Rectal smooth muscle tissue (tissue), 1 donor: ENCODE results near the gene IL19.
"Not testable (repeated sequence)": the region's sequence is repeated elsewhere in the genome, so short reads cannot be mapped to it uniquely, and the experiment has no call there.

Experiments used
- H3K27ac ChIP-seq: one replicate; pipeline ENCODE4 v1.7.0; 2013; ENCODE audit warnings: low read depth, low read length, inconsistent platforms
- H3K27me3 ChIP-seq: one replicate; pipeline ENCODE4 v1.7.0; 2013; ENCODE audit warnings: low read length; ENCODE audit not compliant: control insufficient read depth, insufficient read depth
- H3K36me3 ChIP-seq: one replicate; pipeline ENCODE4 v1.7.0; 2013; ENCODE audit warnings: low read length; ENCODE audit not compliant: control insufficient read depth, insufficient read depth
- H3K4me1 ChIP-seq: one replicate; pipeline ENCODE4 v1.7.0; 2013; ENCODE audit warnings: low read length; ENCODE audit not compliant: control insufficient read depth, insufficient read depth
- H3K4me3 ChIP-seq: one replicate; pipeline ENCODE4 v1.7.0; 2013; ENCODE audit warnings: low read length
- H3K9ac ChIP-seq: one replicate; pipeline ENCODE4 v1.7.0; 2013; ENCODE audit warnings: low read length

IL19 gene

GRCh38 chr1:206768472-206769303 is 1.9 kb upstream of the IL19 start:
- H3K27ac ChIP-seq: no peak overlapping the region
- H3K4me3 ChIP-seq: no peak overlapping the region
- H3K36me3 ChIP-seq: no peaks in the 10 kb centered on the region
- H3K4me1 ChIP-seq: no peaks in the 10 kb centered on the region
- no peaks in the 10 kb centered on the region for H3K27me3 ChIP-seq
- no peak overlapping the region for H3K9ac ChIP-seq

DNA sequence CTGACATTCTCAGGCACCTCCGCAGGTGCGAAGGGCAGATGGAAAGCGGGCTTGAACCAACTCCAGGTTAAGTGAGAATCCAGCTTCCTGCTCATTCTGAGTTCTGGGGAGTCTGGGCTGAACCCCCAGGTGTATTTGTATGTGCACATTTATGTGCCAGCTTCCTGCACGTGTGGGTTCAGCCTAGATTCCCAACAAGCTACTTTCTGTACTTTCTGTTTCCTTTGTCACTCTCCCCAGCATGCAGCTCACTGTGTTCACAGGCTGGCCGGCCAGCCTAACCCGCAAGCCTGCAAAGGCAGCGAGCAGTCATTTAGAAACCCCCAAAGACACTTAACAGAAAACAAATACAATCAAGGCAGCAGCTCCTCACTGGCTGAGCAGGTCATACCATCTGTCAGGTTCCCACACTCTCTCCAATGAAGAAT is 1.3 kb upstream of the IL19 start:
- Histone ChIP-seq H3K9ac (no peak overlapping the region), H3K27me3 (no peaks in the 10 kb centered on the region), H3K36me3 (no peaks in the 10 kb centered on the region), H3K4me1 (no peaks in the 10 kb centered on the region), H3K27ac (no peak overlapping the region), H3K4me3 (no peak overlapping the region)

GRCh38 chr1:206771338-206771692 is 742 bp downstream of the IL19 start:
- Histone ChIP-seq H3K36me3 (no peaks in the 10 kb centered on the region), H3K9ac (no peak overlapping the region), H3K4me3 (no peak overlapping the region), H3K27ac (no peak overlapping the region), H3K4me1 (no peaks in the 10 kb centered on the region), H3K27me3 (no peaks in the 10 kb centered on the region)

- Histone ChIP-seq H3K27me3 (no peaks in the 10 kb centered on the region), H3K27ac (no peak within 1 kb of the TSS), H3K36me3 (no peaks in the 10 kb centered on the region), H3K4me1 (no peaks in the 10 kb centered on the region), H3K9ac (no peak within 1 kb of the TSS), H3K4me3 (no peak within 1 kb of the TSS)
Observed at GRCh38 chr1:206772243-206772937, 1.8 kb downstream of the IL19 start, which contains the start of gene IL10. TSS of gene IL10 (minus strand) at chr1:206772494. CDS start at chr1:206772435, 59 bp downstream.

- no peak overlapping the region for H3K9ac ChIP-seq
- H3K4me3 ChIP-seq: no peak overlapping the region
- H3K4me1 ChIP-seq: no peaks in the 10 kb centered on the region
- no peaks in the 10 kb centered on the region for H3K36me3 ChIP-seq
- H3K27me3 ChIP-seq: no peaks in the 10 kb centered on the region
- H3K27ac ChIP-seq: no peak overlapping the region
Observed at GRCh38 chr1:206774093-206774492, 3.5 kb downstream of the IL19 start.

GRCh38 chr1:206776229-206776628 is 5.7 kb downstream of the IL19 start:
- no peak overlapping the region for H3K27ac ChIP-seq
- no peaks in the 10 kb centered on the region for H3K4me1 ChIP-seq
- H3K9ac ChIP-seq: no peak overlapping the region
- no peaks in the 10 kb centered on the region for H3K36me3 ChIP-seq
- no peaks in the 10 kb centered on the region for H3K27me3 ChIP-seq
- H3K4me3 ChIP-seq: no peak overlapping the region

DNA sequence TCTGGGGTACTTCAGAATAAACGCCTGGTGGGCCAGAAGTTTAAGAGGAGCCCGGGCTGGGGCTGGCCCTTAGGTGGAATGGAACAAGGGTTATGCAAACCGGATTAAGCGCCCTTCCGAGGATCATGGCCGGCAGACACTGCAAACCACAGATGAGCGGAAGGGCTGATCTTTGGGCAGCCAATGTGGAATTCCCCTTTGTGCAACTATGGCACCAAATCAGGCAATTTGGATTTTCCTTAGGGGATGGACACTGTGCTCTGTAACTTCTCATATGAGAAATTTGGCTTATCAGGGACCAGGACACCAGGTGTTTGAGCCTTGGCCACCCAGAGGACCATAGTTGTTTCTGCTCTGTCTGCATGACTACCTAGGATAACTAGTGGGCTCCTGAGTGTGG is 7.5 kb downstream of the IL19 start:
- Histone ChIP-seq H3K4me3 (no peak overlapping the region), H3K4me1 (no peaks in the 10 kb centered on the region), H3K36me3 (no peaks in the 10 kb centered on the region), H3K27ac (no peak overlapping the region), H3K9ac (no peak overlapping the region), H3K27me3 (no peaks in the 10 kb centered on the region)

DNA sequence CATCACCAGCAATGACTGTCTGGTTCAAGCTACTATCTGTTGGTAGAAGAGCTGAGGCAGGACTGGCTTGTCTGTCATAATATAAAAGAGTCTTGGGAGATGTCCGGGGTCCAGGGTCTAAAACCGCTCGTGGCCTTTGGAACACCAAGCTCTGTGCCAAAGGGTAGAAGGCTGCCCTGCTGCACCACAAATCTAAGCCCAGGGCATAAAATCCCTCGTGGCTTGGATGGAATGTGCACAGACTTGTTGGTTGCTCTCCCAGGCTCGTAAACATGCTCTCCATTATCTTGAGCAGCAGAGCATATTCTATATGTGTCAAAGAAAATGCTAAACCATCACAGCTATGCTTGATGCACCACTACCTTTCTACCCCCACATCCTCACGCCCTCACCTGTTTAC is 8.3 kb downstream of the IL19 start:
- not testable (repeated sequence) for H3K4me1 ChIP-seq, H3K36me3 ChIP-seq, H3K27me3 ChIP-seq, H3K27ac ChIP-seq, H3K4me3 ChIP-seq, H3K9ac ChIP-seq

- Histone ChIP-seq H3K9ac (no peak overlapping the region), H3K27me3 (no peaks in the 10 kb centered on the region), H3K4me3 (no peak overlapping the region), H3K36me3 (no peaks in the 10 kb centered on the region), H3K4me1 (no peaks in the 10 kb centered on the region), H3K27ac (no peak overlapping the region)
Observed at GRCh38 chr1:206779638-206780037, 9.1 kb downstream of the IL19 start.

GRCh38 chr1:206782448-206782847 is 11.9 kb downstream of the IL19 start:
- Histone ChIP-seq H3K27ac (no peak overlapping the region), H3K4me3 (no peak overlapping the region)

GRCh38 chr1:206783506-206783905 is 12.9 kb downstream of the IL19 start:
- Histone ChIP-seq H3K27ac (no peak overlapping the region), H3K27me3 (no peaks in the 10 kb centered on the region), H3K4me1 (no peaks in the 10 kb centered on the region), H3K4me3 (no peak overlapping the region), H3K36me3 (no peaks in the 10 kb centered on the region), H3K9ac (no peak overlapping the region)

More at GRCh38 chr1:206782448-206782847, 11.9 kb downstream of the IL19 start:
- H3K4me1 ChIP-seq: no peaks in the 10 kb centered on the region
- H3K36me3 ChIP-seq: no peaks in the 10 kb centered on the region
- H3K9ac ChIP-seq: no peak overlapping the region
- no peaks in the 10 kb centered on the region for H3K27me3 ChIP-seq

DNA sequence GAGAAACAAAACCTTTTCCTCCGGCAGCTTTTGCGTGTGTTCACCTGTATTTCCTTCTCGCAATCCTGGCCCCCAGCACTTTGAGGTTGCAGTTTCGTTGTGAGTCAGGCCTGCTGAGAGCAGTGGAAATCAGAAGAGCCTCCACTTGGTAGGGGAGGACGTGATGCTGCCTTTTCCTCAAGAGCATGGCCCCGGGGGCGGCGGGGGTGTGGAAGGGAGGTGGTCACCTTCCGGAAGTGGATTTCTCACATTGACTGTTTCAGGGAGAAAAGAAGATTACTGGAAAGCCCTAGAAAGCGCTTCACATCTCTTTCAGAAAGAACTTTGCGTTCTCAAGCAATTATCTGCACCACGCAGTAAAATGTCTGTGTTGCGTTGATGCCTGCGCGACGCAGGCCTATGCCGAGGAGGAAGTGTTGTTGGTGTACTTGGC is 13.9 kb downstream of the IL19 start:
- H3K4me3 ChIP-seq: no peak overlapping the region
- no peak overlapping the region for H3K27ac ChIP-seq
- no peaks in the 10 kb centered on the region for H3K27me3 ChIP-seq
- H3K36me3 ChIP-seq: no peaks in the 10 kb centered on the region
- H3K9ac ChIP-seq: no peak overlapping the region
- no peaks in the 10 kb centered on the region for H3K4me1 ChIP-seq
